Panc1 (cell line): ENCODE results near the gene TBC1D2B. TPM values are rescaled to one million over a fixed set of nuclear protein-coding genes. Genes with fewer than 3 reads are reported as not detected.
A peak's percentile ranks its signal among the peaks of the same experiment; 100 is the strongest.

Experiments
- ATAC-seq: fragments of 200-7000 bp; cut with Tn5 transposase; 2 replicates; pipeline ENCODE4 v1.9.1; 2020; ENCODE audit warnings: mild to moderate bottlenecking, moderate library complexity
- BruUV-seq: library from RNA; stranded (reverse); fragments of 400-500 nt; replicated peaks from 2 replicates; lab custom pipeline; 2021; lab: Mats Ljungman, UMichigan
- CTCF ChIA-PET: fragments of 300-600 bp; sonication (Branson Sonifier 250); formaldehyde crosslinking; loops from one replicate; lab custom pipeline; 2022; ENCODE audit warnings: antibody characterized with exemption; lab: Charles Lee
- POLR2A ChIA-PET: fragments of 300-600 bp; sonication (Branson Sonifier 250); formaldehyde crosslinking; loops from one replicate; lab custom pipeline; 2022; ENCODE audit warnings: antibody characterized with exemption; lab: Charles Lee
- DNase-seq: peaks from one replicate; pipeline ENCODE4 v3.0.0-alpha.2; 2010; ENCODE audit warnings: low read depth, low spot score
- H3K27ac ChIP-seq: 2 replicates; pipeline ENCODE4 v1.5.1; 2011; ENCODE audit warnings: mild to moderate bottlenecking, low read length, inconsistent platforms
- H3K27me3 ChIP-seq: fragments of 200-500 bp; sonication (Bioruptor generic); 2 replicates; pipeline ENCODE4 v1.6.0; 2014; ENCODE audit warnings: low read length, inconsistent platforms; ENCODE audit not compliant: control insufficient read depth, insufficient read depth
- H3K36me3 ChIP-seq: fragments of 200-500 bp; sonication (Bioruptor generic); 2 replicates; pipeline ENCODE4 v1.5.1; 2014; ENCODE audit warnings: inconsistent platforms, mild to moderate bottlenecking, low read length, moderate library complexity; ENCODE audit not compliant: control insufficient read depth, insufficient read depth
- H3K4me1 ChIP-seq: 2 replicates; pipeline ENCODE4 v1.5.1; 2011; ENCODE audit warnings: inconsistent platforms, mild to moderate bottlenecking, low read length, moderate library complexity; ENCODE audit not compliant: control insufficient read depth, insufficient read depth
- H3K4me3 ChIP-seq, 2 experiments: 2 replicates each; pipeline ENCODE4 v1.5.1; 2011 to 2012; ENCODE audit warnings: low read depth in 2 of 2, low read length in 2 of 2, mild to moderate bottlenecking in 2 of 2, inconsistent platforms in 1 of 2, moderate library complexity in 1 of 2
- H3K9me3 ChIP-seq: fragments of 200-500 bp; sonication (Bioruptor generic); 2 replicates; pipeline ENCODE4 v1.5.1; 2014; ENCODE audit warnings: low read depth, mild to moderate bottlenecking, inconsistent platforms, low read length, moderate library complexity; ENCODE audit not compliant: control insufficient read depth, insufficient read depth
- CTCF ChIP-seq: fragments of 450-650 bp; IDR thresholded peaks from 2 replicates; pipeline ENCODE4 v1.5.1; 2017; ENCODE audit warnings: mild to moderate bottlenecking
- POLR2AphosphoS5 ChIP-seq: IDR thresholded peaks from 2 replicates; pipeline ENCODE4 v1.6.1; 2012; ENCODE audit warnings: mild to moderate bottlenecking, low read depth, low read length, moderate library complexity
- SIN3A ChIP-seq: IDR thresholded peaks from 2 replicates; pipeline ENCODE4 v1.6.1; 2012; ENCODE audit warnings: low read depth, mild to moderate bottlenecking, low read length, moderate library complexity, borderline replicate concordance; ENCODE audit not compliant: insufficient read depth
- TCF7L2 ChIP-seq: IDR thresholded peaks from 2 replicates; pipeline ENCODE4 v1.6.1; 2011; ENCODE audit warnings: mild to moderate bottlenecking, low read depth, low read length, inconsistent platforms
- in situ Hi-C: cut with HindIII; loops from 2 replicates; pipeline ENCODE4 v1.10.0; 2016; ENCODE audit warnings: low sequenced_read_pairs, low pct_unique_long_range_greater_than_20kb
- intact Hi-C: fragments of 100-400 bp; cut with micrococcal nuclease; formaldehyde crosslinking; loops from one replicate; pipeline ENCODE4 v1.10.0; 2022; ENCODE audit not compliant: unreplicated experiment
- total RNA-seq: library from RNA; stranded (reverse); gene quantifications from one replicate; pipeline ENCODE4 v1.2.1, GENCODE V29; 2021; ENCODE audit not compliant: unreplicated experiment
- TF ChIP-seq, protein P1 (sequence below), 2 experiments: IDR thresholded peaks; 2 replicates each; pipeline ENCODE4 v1.6.1; 2011 to 2012; ENCODE audit warnings: low read depth in 2 of 2, control low read depth in 1 of 2, low read length in 1 of 2, mild to moderate bottlenecking in 1 of 2, moderate library complexity in 1 of 2; ENCODE audit not compliant: insufficient read depth in 1 of 2

TBC1D2B gene
- total RNA-seq, 1 experiment from 2014 or later: 59.3 TPM

DNA sequence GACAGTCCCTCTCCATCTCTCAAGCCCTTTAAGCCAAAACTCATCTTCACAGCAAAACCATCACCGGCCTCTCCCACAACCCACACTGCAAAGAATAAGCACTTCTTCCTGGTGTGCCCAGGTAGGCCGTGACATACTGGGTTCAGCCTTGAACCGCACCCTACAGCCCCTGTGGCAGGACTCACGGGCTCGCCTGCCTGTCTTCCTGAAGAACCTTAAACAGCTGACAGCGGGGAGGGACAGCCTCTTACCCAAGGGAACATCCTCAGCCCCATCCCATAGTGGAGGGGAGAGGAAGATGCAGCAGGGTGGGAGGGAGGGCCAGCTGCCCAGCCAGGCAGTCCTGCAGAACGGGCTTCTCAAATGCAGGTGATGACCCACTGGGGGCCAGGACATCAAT is 40.2 kb downstream of the TBC1D2B start:
- intact Hi-C loops: no loop called here
- no peak for ATAC-seq
- POLR2A ChIA-PET: no interaction called here
- no peak overlapping the region for H3K4me3 ChIP-seq
- DNase-seq: no peak
- no TSS peak for BruUV-seq
- no peak overlapping the region for H3K27ac ChIP-seq
- no peaks in the 10 kb centered on the region for H3K27me3 ChIP-seq
- CTCF ChIA-PET: no interaction called here
- H3K9me3 ChIP-seq: no peaks in the 10 kb centered on the region
- in situ Hi-C loops: no loop called here
- no peak for TF ChIP-seq SIN3A
- TF ChIP-seq, protein P1, sequence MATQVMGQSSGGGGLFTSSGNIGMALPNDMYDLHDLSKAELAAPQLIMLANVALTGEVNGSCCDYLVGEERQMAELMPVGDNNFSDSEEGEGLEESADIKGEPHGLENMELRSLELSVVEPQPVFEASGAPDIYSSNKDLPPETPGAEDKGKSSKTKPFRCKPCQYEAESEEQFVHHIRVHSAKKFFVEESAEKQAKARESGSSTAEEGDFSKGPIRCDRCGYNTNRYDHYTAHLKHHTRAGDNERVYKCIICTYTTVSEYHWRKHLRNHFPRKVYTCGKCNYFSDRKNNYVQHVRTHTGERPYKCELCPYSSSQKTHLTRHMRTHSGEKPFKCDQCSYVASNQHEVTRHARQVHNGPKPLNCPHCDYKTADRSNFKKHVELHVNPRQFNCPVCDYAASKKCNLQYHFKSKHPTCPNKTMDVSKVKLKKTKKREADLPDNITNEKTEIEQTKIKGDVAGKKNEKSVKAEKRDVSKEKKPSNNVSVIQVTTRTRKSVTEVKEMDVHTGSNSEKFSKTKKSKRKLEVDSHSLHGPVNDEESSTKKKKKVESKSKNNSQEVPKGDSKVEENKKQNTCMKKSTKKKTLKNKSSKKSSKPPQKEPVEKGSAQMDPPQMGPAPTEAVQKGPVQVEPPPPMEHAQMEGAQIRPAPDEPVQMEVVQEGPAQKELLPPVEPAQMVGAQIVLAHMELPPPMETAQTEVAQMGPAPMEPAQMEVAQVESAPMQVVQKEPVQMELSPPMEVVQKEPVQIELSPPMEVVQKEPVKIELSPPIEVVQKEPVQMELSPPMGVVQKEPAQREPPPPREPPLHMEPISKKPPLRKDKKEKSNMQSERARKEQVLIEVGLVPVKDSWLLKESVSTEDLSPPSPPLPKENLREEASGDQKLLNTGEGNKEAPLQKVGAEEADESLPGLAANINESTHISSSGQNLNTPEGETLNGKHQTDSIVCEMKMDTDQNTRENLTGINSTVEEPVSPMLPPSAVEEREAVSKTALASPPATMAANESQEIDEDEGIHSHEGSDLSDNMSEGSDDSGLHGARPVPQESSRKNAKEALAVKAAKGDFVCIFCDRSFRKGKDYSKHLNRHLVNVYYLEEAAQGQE (IDR thresholded peaks at IDR 0.05; ENCODE audit: insufficient read depth in 1 of 2, low read depth in 2 of 2, low read length in 1 of 2): no peak
- no peak for TF ChIP-seq TCF7L2
- no peak for TF ChIP-seq POLR2AphosphoS5
- no peak for TF ChIP-seq CTCF
- peaks cover 26% of the 10 kb centered on the region for H3K4me1 ChIP-seq
- H3K36me3 ChIP-seq: peaks cover 4% of the 10 kb centered on the region

GRCh38 chr15:78035861-78036476 is 41.5 kb downstream of the TBC1D2B start:
- ATAC-seq (peak; percentile 37; the same call in 1 of the 2 replicates), DNase-seq (no peak)
- peaks cover 26% of the 10 kb centered on the region for H3K4me1 ChIP-seq
- H3K9me3 ChIP-seq: no peaks in the 10 kb centered on the region
- H3K36me3 ChIP-seq: peaks cover 4% of the 10 kb centered on the region
- no TSS peak for BruUV-seq
- ChIA-PET CTCF (no interaction called here), POLR2A (no interaction called here)
- in situ Hi-C loops: no loop called here
- no peak overlapping the region for H3K27ac ChIP-seq
- H3K4me3 ChIP-seq: no peak overlapping the region
- no peaks in the 10 kb centered on the region for H3K27me3 ChIP-seq
- intact Hi-C loops: no loop called here
- TF ChIP-seq POLR2AphosphoS5 (no peak), CTCF (no peak), SIN3A (no peak), TCF7L2 (no peak)
- TF ChIP-seq, protein P1 (IDR thresholded peaks at IDR 0.05; ENCODE audit: insufficient read depth in 1 of 2, low read depth in 2 of 2, low read length in 1 of 2): no peak
